ENCODE data around the gene PPP4R3A. TPM values are rescaled to one million over a fixed set of nuclear protein-coding genes. Genes with fewer than 3 reads are reported as not detected.

PPP4R3A gene
- total and polyA plus RNA-seq, 2 donors (not counting 1 experiment from before 2014, with no cell fraction given) = 40.3 to 88.0 TPM

DNA sequence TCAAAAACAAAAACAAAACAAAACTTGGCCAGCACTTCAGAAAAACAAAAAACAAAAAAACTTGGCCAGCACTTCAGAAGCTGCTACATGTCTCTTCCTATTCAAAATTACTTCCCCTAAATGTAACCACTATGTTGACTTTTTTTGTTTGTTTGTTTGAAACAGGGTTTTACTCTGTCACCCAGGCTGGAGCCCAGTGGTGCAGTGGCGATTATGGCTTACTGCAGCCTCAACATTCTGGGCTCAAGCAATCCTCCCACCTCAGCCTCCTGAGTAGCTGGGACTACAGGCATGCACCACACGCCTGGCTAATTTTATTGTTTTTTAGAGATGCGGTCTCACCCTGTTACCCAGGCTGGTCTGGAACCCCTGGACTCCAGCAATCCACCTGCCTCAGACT is 38.0 kb upstream of the PPP4R3A start:
- no peak overlapping the region for H3K27ac ChIP-seq (ENCODE audit: insufficient read depth, low read length)
- no peaks in the 10 kb centered on the region for H3K9me3 ChIP-seq (ENCODE audit: control insufficient read depth, insufficient read depth, low read depth, low read length)
- no peak overlapping the region for H3K4me3 ChIP-seq (replicated peaks in 1 of 4; ENCODE audit: control extremely low read depth in 1 of 4, insufficient read depth in 1 of 4, low read depth in 3 of 4, low read length in 4 of 4)
- no peaks in the 10 kb centered on the region for H3K4me1 ChIP-seq (ENCODE audit: control insufficient read depth, extremely low read depth, insufficient read depth, low read length)
- no peaks in the 10 kb centered on the region for H3K27me3 ChIP-seq (ENCODE audit: control insufficient read depth, insufficient read depth, low read length)
- no peak for DNase-seq (ENCODE audit: low read depth in 2 of 2)
- H3K79me2 ChIP-seq (ENCODE audit: control insufficient read depth, insufficient read depth, low read length) = no peaks in the 10 kb centered on the region
- TF ChIP-seq, protein P1, sequence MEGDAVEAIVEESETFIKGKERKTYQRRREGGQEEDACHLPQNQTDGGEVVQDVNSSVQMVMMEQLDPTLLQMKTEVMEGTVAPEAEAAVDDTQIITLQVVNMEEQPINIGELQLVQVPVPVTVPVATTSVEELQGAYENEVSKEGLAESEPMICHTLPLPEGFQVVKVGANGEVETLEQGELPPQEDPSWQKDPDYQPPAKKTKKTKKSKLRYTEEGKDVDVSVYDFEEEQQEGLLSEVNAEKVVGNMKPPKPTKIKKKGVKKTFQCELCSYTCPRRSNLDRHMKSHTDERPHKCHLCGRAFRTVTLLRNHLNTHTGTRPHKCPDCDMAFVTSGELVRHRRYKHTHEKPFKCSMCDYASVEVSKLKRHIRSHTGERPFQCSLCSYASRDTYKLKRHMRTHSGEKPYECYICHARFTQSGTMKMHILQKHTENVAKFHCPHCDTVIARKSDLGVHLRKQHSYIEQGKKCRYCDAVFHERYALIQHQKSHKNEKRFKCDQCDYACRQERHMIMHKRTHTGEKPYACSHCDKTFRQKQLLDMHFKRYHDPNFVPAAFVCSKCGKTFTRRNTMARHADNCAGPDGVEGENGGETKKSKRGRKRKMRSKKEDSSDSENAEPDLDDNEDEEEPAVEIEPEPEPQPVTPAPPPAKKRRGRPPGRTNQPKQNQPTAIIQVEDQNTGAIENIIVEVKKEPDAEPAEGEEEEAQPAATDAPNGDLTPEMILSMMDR (conservative IDR thresholded peaks at IDR 0.05 in 1 of 2, IDR thresholded peaks at IDR 0.05 in 1 of 2; ENCODE audit: low read depth in 1 of 2, low read length in 2 of 2) = no peak
- TF ChIP-seq EZH2 (IDR thresholded peaks at IDR 0.05; ENCODE audit: low read length, missing control alignments) = no peak
- H3K36me3 ChIP-seq (ENCODE audit: control insufficient read depth, insufficient read depth, low read length) = no peaks in the 10 kb centered on the region
- no peak overlapping the region for H2AFZ ChIP-seq (ENCODE audit: low read length)
- H3K4me2 ChIP-seq (ENCODE audit: extremely low read depth, insufficient read depth, low read length) = no peak overlapping the region
- no peaks in the 10 kb centered on the region for H4K20me1 ChIP-seq (ENCODE audit: control insufficient read depth, extremely low read depth, insufficient read depth, low read length)
- H3K9ac ChIP-seq (ENCODE audit: insufficient read depth, low read length) = no peak overlapping the region

DNA sequence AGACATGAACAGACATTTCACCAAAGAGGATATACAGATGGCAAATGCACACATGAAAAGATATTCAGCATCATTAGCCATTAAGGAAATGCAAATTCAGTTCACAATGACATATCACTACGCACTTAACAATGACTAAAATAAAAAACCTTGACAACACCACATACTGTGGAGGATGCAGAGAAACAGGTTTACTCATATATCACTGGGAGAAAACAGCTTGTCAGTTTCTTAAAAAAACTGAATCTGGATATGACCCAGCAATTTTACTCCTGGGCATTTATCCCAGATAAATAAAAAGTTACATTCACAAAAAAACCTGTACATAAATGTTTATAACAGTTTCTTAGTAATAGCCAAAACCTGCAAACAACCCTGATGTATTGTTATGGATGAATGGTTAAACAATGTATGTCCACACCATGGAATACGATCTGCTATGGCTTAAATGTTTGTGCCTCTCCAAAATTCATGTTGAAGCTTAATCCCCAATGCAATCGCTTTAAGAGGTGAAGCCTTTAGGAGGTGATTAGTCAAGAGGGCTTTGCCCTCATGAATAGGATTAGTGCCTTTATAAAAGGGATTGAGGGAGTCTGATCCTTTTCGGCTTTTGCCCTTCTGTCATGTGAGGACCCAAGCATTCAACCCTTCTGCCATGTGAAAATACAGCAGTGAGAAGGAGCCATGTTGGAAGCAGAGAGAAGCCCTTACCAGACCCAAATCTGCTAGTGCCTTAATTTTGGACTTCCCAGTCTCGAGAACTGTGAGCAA is 36.0 kb upstream of the PPP4R3A start:
- Histone ChIP-seq H2AFZ (ENCODE audit: low read length) (no peak overlapping the region), H3K4me3 (replicated peaks in 1 of 4; ENCODE audit: control extremely low read depth in 1 of 4, insufficient read depth in 1 of 4, low read depth in 3 of 4, low read length in 4 of 4) (no peak overlapping the region), H3K4me1 (ENCODE audit: control insufficient read depth, extremely low read depth, insufficient read depth, low read length) (no peaks in the 10 kb centered on the region), H3K36me3 (ENCODE audit: control insufficient read depth, insufficient read depth, low read length) (no peaks in the 10 kb centered on the region), H3K79me2 (ENCODE audit: control insufficient read depth, insufficient read depth, low read length) (no peaks in the 10 kb centered on the region), H3K9me3 (ENCODE audit: control insufficient read depth, insufficient read depth, low read depth, low read length) (no peaks in the 10 kb centered on the region), H3K4me2 (ENCODE audit: extremely low read depth, insufficient read depth, low read length) (no peak overlapping the region), H3K9ac (ENCODE audit: insufficient read depth, low read length) (no peak overlapping the region), H4K20me1 (ENCODE audit: control insufficient read depth, extremely low read depth, insufficient read depth, low read length) (no peaks in the 10 kb centered on the region), H3K27ac (ENCODE audit: insufficient read depth, low read length) (no peak overlapping the region), H3K27me3 (ENCODE audit: control insufficient read depth, insufficient read depth, low read length) (no peaks in the 10 kb centered on the region)
- TF ChIP-seq, protein P1 (conservative IDR thresholded peaks at IDR 0.05 in 1 of 2, IDR thresholded peaks at IDR 0.05 in 1 of 2; ENCODE audit: low read depth in 1 of 2, low read length in 2 of 2) = no peak
- no peak for TF ChIP-seq EZH2 (IDR thresholded peaks at IDR 0.05; ENCODE audit: low read length, missing control alignments)
- no peak for DNase-seq (ENCODE audit: low read depth in 2 of 2)

DNA sequence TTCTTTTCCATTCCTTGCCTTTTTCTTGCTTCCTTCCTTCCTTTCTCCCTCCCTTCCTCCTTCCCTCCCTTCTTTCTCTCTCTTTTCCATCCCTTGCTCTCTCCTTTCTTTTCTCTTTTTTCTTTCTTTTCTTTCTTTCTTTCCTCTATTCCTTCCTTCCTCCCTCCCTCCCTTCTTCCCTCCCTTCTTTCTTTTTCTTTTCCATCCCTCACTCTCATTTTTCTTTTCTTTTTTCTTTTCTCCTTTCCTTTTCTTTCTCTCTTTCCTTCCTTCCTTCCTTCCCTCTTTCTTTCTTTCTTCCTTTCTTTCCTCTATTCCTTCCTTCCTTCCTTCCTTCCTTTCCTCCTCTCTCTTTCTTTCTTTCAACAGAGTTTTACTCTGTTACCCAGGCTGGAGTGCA is 35.1 kb upstream of the PPP4R3A start:
- no peaks in the 10 kb centered on the region for H3K27me3 ChIP-seq (ENCODE audit: control insufficient read depth, insufficient read depth, low read length)
- no peaks in the 10 kb centered on the region for H3K79me2 ChIP-seq (ENCODE audit: control insufficient read depth, insufficient read depth, low read length)
- no peak overlapping the region for H3K27ac ChIP-seq (ENCODE audit: insufficient read depth, low read length)
- H3K9me3 ChIP-seq (ENCODE audit: control insufficient read depth, insufficient read depth, low read depth, low read length) = no peaks in the 10 kb centered on the region
- no peak overlapping the region for H2AFZ ChIP-seq (ENCODE audit: low read length)
- no peaks in the 10 kb centered on the region for H3K4me1 ChIP-seq (ENCODE audit: control insufficient read depth, extremely low read depth, insufficient read depth, low read length)
- no peak for TF ChIP-seq EZH2 (IDR thresholded peaks at IDR 0.05; ENCODE audit: low read length, missing control alignments)
- TF ChIP-seq, protein P1 (conservative IDR thresholded peaks at IDR 0.05 in 1 of 2, IDR thresholded peaks at IDR 0.05 in 1 of 2; ENCODE audit: low read depth in 1 of 2, low read length in 2 of 2) = no peak
- DNase-seq (ENCODE audit: low read depth in 2 of 2) = no peak
- no peaks in the 10 kb centered on the region for H3K36me3 ChIP-seq (ENCODE audit: control insufficient read depth, insufficient read depth, low read length)
- no peak overlapping the region for H3K9ac ChIP-seq (ENCODE audit: insufficient read depth, low read length)
- no peaks in the 10 kb centered on the region for H4K20me1 ChIP-seq (ENCODE audit: control insufficient read depth, extremely low read depth, insufficient read depth, low read length)
- H3K4me3 ChIP-seq (replicated peaks in 1 of 4; ENCODE audit: control extremely low read depth in 1 of 4, insufficient read depth in 1 of 4, low read depth in 3 of 4, low read length in 4 of 4) = no peak overlapping the region
- H3K4me2 ChIP-seq (ENCODE audit: extremely low read depth, insufficient read depth, low read length) = no peak overlapping the region
